Sigmoid colon (tissue), 7 donors: ENCODE measurements around the gene PICK1. TPM values are rescaled to one million over a fixed set of nuclear protein-coding genes. Genes with fewer than 3 reads are reported as not detected.

Source experiments
- DNase-seq: peaks from one replicate; pipeline ENCODE4 v3.0.0-alpha.2; 2019
- H3K27ac ChIP-seq, 4 donors: fragments of 200-600 bp; sonication (generic); one replicate each; pipeline ENCODE4 v1.5.1; 2016 to 2019; ENCODE audit warnings: mild to moderate bottlenecking in 1 of 4
- H3K27me3 ChIP-seq, 3 donors: fragments of 200-600 bp; sonication (generic); one replicate each; pipeline ENCODE4 v1.5.1; 2019; ENCODE audit warnings: mild to moderate bottlenecking in 1 of 3
- H3K36me3 ChIP-seq, 4 donors: fragments of 200-600 bp; sonication (generic); one replicate each; pipeline ENCODE4 v1.5.1; 2016 to 2019
- H3K4me1 ChIP-seq, 4 donors: fragments of 200-600 bp; sonication (generic); one replicate each; pipeline ENCODE4 v1.5.1; 2017 to 2019
- H3K4me3 ChIP-seq, 4 donors: fragments of 200-600 bp; sonication (generic); one replicate each; pipeline ENCODE4 v1.5.1; 2017 to 2019; ENCODE audit warnings: mild to moderate bottlenecking in 2 of 4, moderate library complexity in 1 of 4
- H3K9me3 ChIP-seq, 4 donors: fragments of 200-600 bp in 3 of 4; sonication (generic) in 3 of 4; one replicate each; pipeline versions ENCODE4 v1.5.1 to v1.6.1; 2013 to 2019
- CTCF ChIP-seq, 4 experiments: fragments of 450-650 bp in 3 of 4; fragments of 200-600 bp in 1 of 4; IDR thresholded peaks; one replicate each; pipeline ENCODE4 v1.5.1; 2016 to 2019; ENCODE audit warnings: antibody characterized with exemption in 4 of 4, mild to moderate bottlenecking in 3 of 4, moderate library complexity in 2 of 4
- EP300 ChIP-seq, 4 donors: sonication (generic); formaldehyde crosslinking; IDR thresholded peaks; one replicate each; pipeline ENCODE4 v1.6.1; 2017; ENCODE audit warnings: antibody characterized with exemption in 4 of 4
- POLR2A ChIP-seq, 2 donors: fragments of 450-650 bp; IDR thresholded peaks; one replicate each; pipeline ENCODE4 v1.6.1; 2016; ENCODE audit warnings: antibody characterized with exemption in 2 of 2, mild to moderate bottlenecking in 2 of 2, moderate library complexity in 2 of 2
- POLR2AphosphoS5 ChIP-seq, 4 donors: sonication (generic); formaldehyde crosslinking; IDR thresholded peaks; one replicate each; pipeline ENCODE4 v1.6.1; 2017; ENCODE audit warnings: antibody characterized with exemption in 4 of 4
- WGBS, 2 donors: extraction: QIAGEN DNeasy Blood & Tissue Kit; methylation state at CpG; one replicate each; pipeline ENCODE4 v1.1.7; 2013; 5-methylcytosine and 5-hydroxymethylcytosine counted together
- intact Hi-C: fragments of 100-400 bp; cut with DNase I; formaldehyde crosslinking; loops from one replicate; pipeline ENCODE4 v1.15.1; 2023
- polyA plus RNA-seq, 3 donors: library from polyadenylated mRNA; stranded (reverse); fragments of 200-250 nt; gene quantifications; one replicate each; pipeline ENCODE4 v1.2.3, GENCODE V29; 2013
- total RNA-seq, 4 donors: library from RNA; depleted of rRNA; stranded (reverse); fragments of >200 nt; gene quantifications; one replicate each; pipeline ENCODE4 v1.1.0, GENCODE V29; 2016
- donor health status: healthy with polysubstance abuse.
- donor health status: Bipolar disorder and iron deficiency.
- donor health status: healthy.

The PICK1 gene
- total and polyA plus RNA-seq, 7 donors: 14.3 to 38.9 (median 21.0) TPM

- no peaks in the 10 kb centered on the region for H3K36me3 ChIP-seq
- no peak for DNase-seq
- intact Hi-C loops: no loop called here
- no peaks in the 10 kb centered on the region for H3K27me3 ChIP-seq
- no peak overlapping the region for H3K4me3 ChIP-seq
- H3K9me3 ChIP-seq: no peaks in the 10 kb centered on the region
- TF ChIP-seq CTCF (IDR thresholded peaks at IDR 0.05) (peak in 1 of 4 experiments; percentile 18), EP300 (IDR thresholded peaks at IDR 0.05) (no peak)
- H3K27ac ChIP-seq: no peak overlapping the region
- peaks cover 0 to 7% (median 3%) of the 10 kb centered on the region in 4 donors for H3K4me1 ChIP-seq
- WGBS, 2 donors: 73 to 78% methylated on average over 30 to 32 of the region's 32 CpGs
These were observed 40.6 kb downstream of the PICK1 start for GRCh38 chr22:38097557-38098409.

GRCh38 chr22:38098410-38099249, 41.4 kb downstream of the PICK1 start:
- no peak overlapping the region for H3K27ac ChIP-seq
- no peaks in the 10 kb centered on the region for H3K36me3 ChIP-seq
- H3K27me3 ChIP-seq: no peaks in the 10 kb centered on the region
- H3K4me3 ChIP-seq: no peak overlapping the region
- peaks cover 0 to 7% (median 3%) of the 10 kb centered on the region in 4 donors for H3K4me1 ChIP-seq
- 39 to 67% methylated on average over 9 of the region's 9 CpGs for WGBS, 2 donors
- TF ChIP-seq POLR2AphosphoS5 (IDR thresholded peaks at IDR 0.05) (no peak), EP300 (IDR thresholded peaks at IDR 0.05) (no peak), POLR2A (IDR thresholded peaks at IDR 0.05) (no peak), CTCF (IDR thresholded peaks at IDR 0.05) (no peak)
- no peaks in the 10 kb centered on the region for H3K9me3 ChIP-seq
- DNase-seq: no peak
- intact Hi-C loops: no loop called here

- DNase-seq: no peak
- Histone ChIP-seq H3K27ac (no peak overlapping the region), H3K36me3 (no peaks in the 10 kb centered on the region), H3K9me3 (no peaks in the 10 kb centered on the region), H3K27me3 (no peaks in the 10 kb centered on the region), H3K4me1 (peaks cover 0 to 2% (median under 1%) of the 10 kb centered on the region in 4 donors), H3K4me3 (no peak overlapping the region)
- TF ChIP-seq EP300 (IDR thresholded peaks at IDR 0.05) (no peak), POLR2A (IDR thresholded peaks at IDR 0.05) (no peak)
- 75 to 82% methylated on average over 8 of the region's 8 CpGs for WGBS, 2 donors
- intact Hi-C loops: loop anchor here (5.0 kb wide), 2 partner anchors 36 to 51 kb away; no protein-coding TSS in a partner anchor
These were observed 46.4 kb downstream of the PICK1 start for GRCh38 chr22:38103641-38104040.

GRCh38 chr22:38104084-38104483, 46.9 kb downstream of the PICK1 start:
- Histone ChIP-seq H3K27me3 (no peaks in the 10 kb centered on the region), H3K4me1 (no peaks in the 10 kb centered on the region), H3K4me3 (no peak overlapping the region), H3K36me3 (no peaks in the 10 kb centered on the region), H3K27ac (no peak overlapping the region), H3K9me3 (no peaks in the 10 kb centered on the region)
- intact Hi-C loops: loop anchor here (5.0 kb wide), 2 partner anchors 37 to 52 kb away; no protein-coding TSS in a partner anchor
- no peak for DNase-seq
- WGBS, 2 donors: 80 to 89% methylated on average over 6 of the region's 6 CpGs
- no peak for TF ChIP-seq POLR2A (IDR thresholded peaks at IDR 0.05)
- TF ChIP-seq CTCF (IDR thresholded peaks at IDR 0.05): peak; percentile 16 to 48 (median 36)
